NCI-H1436 (cell line): Measurements from ENCODE around the gene SNAP47.

Experiments
- DNase-seq: peaks from one replicate; lab custom pipeline; 2025; lab: John Stamatoyannopoulos, UW

The SNAP47 gene

GRCh38 chr1:227768640-227769039, 33.4 kb downstream of the SNAP47 start:
- DNase-seq, result no peak

GRCh38 chr1:227769047-227769935, 34.1 kb downstream of the SNAP47 start:
- no peak for DNase-seq

- DNase-seq, result no peak
Observed at GRCh38 chr1:227769936-227770494, 34.8 kb downstream of the SNAP47 start.

- no peak for DNase-seq
Observed at GRCh38 chr1:227770812-227771211, 35.6 kb downstream of the SNAP47 start.

- no peak for DNase-seq
Observed at GRCh38 chr1:227771326-227771725, 36.1 kb downstream of the SNAP47 start.

GRCh38 chr1:227771771-227772170, 36.5 kb downstream of the SNAP47 start:
- no peak for DNase-seq

GRCh38 chr1:227773558-227773957, 38.3 kb downstream of the SNAP47 start:
- no peak for DNase-seq

- DNase-seq, result no peak
Observed at GRCh38 chr1:227774051-227774731, 39.0 kb downstream of the SNAP47 start.

- no peak for DNase-seq
Observed at GRCh38 chr1:227774821-227775661, 39.8 kb downstream of the SNAP47 start.

- DNase-seq, result no peak
Observed at GRCh38 chr1:227775841-227776240, 40.6 kb downstream of the SNAP47 start.

- DNase-seq, result no peak
Observed at GRCh38 chr1:227776331-227776771, 41.1 kb downstream of the SNAP47 start.

GRCh38 chr1:227777156-227777555, 41.9 kb downstream of the SNAP47 start:
- no peak for DNase-seq

- no peak for DNase-seq
Observed at GRCh38 chr1:227777646-227778045, 42.4 kb downstream of the SNAP47 start.

GRCh38 chr1:227778401-227778947, 43.2 kb downstream of the SNAP47 start:
- no peak for DNase-seq

- no peak for DNase-seq
Observed at GRCh38 chr1:227779021-227779441, 43.8 kb downstream of the SNAP47 start.

GRCh38 chr1:227779685-227780084, 44.5 kb downstream of the SNAP47 start:
- no peak for DNase-seq

GRCh38 chr1:227780101-227781044, 45.1 kb downstream of the SNAP47 start:
- no peak for DNase-seq

- no peak for DNase-seq
Observed at GRCh38 chr1:227781314-227781930, 46.2 kb downstream of the SNAP47 start.

GRCh38 chr1:227782226-227782625, 47.0 kb downstream of the SNAP47 start:
- no peak for DNase-seq
